ENCODE results near the gene GTPBP3. TPM values are rescaled to one million over a fixed set of nuclear protein-coding genes. Genes with fewer than 3 reads are reported as not detected.
A peak's percentile ranks its signal among the peaks of the same experiment; 100 is the strongest.

GTPBP3 gene
- total and polyA plus RNA-seq, 9 of the 15 experiments (the other 6 are each of a cell fraction or from before 2014, with no cell fraction given), result 4.9 to 124 (median 22.6) TPM

DNA sequence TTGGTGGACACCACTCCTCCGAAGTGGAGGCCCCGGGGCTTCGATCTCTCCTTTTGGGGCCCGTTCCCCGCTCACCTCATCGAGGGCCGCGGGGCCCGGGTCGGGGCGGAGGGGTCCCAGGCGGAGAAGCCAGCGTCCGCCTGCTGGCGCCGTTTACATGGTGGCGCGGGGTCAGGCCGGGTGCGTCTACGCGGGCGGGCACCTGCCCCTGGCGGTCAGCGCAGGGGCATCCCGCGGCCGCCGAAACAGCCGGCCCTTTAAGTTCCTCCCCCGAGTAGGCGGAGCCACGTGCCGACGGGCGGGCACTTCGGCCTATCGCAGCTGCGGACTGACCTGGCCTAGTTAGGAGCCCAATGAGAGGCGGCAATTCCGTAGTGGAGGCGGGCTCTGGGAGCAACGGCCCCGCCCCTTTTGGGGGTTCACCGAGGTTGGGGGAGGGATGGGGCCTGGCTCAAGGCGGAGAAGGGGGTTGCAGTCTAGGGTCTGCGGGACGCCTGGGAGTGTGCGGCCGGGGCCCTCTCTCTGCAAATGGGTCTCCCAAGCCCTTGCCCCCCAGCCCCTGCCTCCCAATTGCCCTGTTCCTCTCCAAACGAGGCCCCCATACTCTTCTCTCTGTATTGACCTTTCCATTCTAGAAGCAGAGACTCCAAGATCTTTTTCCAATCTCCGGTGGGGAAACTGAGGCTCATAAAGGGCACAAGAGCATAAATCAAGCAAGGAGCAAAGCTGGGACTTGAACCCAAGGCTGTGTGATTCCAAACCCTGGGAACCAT is 34.0 kb upstream of the GTPBP3 start, which contains the start of gene ABHD8 (continued):
- TF ChIP-seq, protein P1, sequence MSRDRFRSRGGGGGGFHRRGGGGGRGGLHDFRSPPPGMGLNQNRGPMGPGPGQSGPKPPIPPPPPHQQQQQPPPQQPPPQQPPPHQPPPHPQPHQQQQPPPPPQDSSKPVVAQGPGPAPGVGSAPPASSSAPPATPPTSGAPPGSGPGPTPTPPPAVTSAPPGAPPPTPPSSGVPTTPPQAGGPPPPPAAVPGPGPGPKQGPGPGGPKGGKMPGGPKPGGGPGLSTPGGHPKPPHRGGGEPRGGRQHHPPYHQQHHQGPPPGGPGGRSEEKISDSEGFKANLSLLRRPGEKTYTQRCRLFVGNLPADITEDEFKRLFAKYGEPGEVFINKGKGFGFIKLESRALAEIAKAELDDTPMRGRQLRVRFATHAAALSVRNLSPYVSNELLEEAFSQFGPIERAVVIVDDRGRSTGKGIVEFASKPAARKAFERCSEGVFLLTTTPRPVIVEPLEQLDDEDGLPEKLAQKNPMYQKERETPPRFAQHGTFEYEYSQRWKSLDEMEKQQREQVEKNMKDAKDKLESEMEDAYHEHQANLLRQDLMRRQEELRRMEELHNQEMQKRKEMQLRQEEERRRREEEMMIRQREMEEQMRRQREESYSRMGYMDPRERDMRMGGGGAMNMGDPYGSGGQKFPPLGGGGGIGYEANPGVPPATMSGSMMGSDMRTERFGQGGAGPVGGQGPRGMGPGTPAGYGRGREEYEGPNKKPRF (IDR thresholded peaks at IDR 0.05; ENCODE audit: low read depth, low read length), result no peak
- TF ChIP-seq KLF1 (tag; IDR thresholded peaks at IDR 0.05), result no peak
- TF ChIP-seq, protein P2, sequence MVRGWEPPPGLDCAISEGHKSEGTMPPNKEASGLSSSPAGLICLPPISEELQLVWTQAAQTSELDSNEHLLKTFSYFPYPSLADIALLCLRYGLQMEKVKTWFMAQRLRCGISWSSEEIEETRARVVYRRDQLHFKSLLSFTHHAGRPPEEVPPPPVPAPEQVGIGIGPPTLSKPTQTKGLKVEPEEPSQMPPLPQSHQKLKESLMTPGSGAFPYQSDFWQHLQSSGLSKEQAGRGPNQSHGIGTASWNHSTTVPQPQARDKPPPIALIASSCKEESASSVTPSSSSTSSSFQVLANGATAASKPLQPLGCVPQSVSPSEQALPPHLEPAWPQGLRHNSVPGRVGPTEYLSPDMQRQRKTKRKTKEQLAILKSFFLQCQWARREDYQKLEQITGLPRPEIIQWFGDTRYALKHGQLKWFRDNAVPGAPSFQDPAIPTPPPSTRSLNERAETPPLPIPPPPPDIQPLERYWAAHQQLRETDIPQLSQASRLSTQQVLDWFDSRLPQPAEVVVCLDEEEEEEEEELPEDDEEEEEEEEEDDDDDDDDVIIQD (CRISPR knock-in tag; IDR thresholded peaks at IDR 0.05), result no peak
- TF ChIP-seq SMARCE1 (IDR thresholded peaks at IDR 0.05), result no peak
- TF ChIP-seq HMGN3 (IDR thresholded peaks at IDR 0.05; ENCODE audit: borderline replicate concordance, extremely low read depth, insufficient read length, low read depth, low read length), result peak; percentile 68
- TF ChIP-seq, protein P3, sequence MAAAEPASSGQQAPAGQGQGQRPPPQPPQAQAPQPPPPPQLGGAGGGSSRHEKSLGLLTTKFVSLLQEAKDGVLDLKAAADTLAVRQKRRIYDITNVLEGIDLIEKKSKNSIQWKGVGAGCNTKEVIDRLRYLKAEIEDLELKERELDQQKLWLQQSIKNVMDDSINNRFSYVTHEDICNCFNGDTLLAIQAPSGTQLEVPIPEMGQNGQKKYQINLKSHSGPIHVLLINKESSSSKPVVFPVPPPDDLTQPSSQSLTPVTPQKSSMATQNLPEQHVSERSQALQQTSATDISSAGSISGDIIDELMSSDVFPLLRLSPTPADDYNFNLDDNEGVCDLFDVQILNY (CRISPR knock-in tag; IDR thresholded peaks at IDR 0.05), result no peak
- no peak for TF ChIP-seq BCL6 (CRISPR knock-in tag; IDR thresholded peaks at IDR 0.05)
- TF ChIP-seq ZNF780A (CRISPR knock-in tag; IDR thresholded peaks at IDR 0.05), result no peak
- TF ChIP-seq NCOA4 (IDR thresholded peaks at IDR 0.05; ENCODE audit: partially characterized antibody), result no peak
- TF ChIP-seq DIDO1 (tag; IDR thresholded peaks at IDR 0.05; ENCODE audit: low read depth), result no peak
- TF ChIP-seq FIP1L1 (IDR thresholded peaks at IDR 0.05; ENCODE audit: low read depth, low read length, poor library complexity, severe bottlenecking), result peak; percentile 64
- TF ChIP-seq, protein P4, sequence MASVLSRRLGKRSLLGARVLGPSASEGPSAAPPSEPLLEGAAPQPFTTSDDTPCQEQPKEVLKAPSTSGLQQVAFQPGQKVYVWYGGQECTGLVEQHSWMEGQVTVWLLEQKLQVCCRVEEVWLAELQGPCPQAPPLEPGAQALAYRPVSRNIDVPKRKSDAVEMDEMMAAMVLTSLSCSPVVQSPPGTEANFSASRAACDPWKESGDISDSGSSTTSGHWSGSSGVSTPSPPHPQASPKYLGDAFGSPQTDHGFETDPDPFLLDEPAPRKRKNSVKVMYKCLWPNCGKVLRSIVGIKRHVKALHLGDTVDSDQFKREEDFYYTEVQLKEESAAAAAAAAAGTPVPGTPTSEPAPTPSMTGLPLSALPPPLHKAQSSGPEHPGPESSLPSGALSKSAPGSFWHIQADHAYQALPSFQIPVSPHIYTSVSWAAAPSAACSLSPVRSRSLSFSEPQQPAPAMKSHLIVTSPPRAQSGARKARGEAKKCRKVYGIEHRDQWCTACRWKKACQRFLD (CRISPR knock-in tag; IDR thresholded peaks at IDR 0.05), result peak; percentile 42; the same call in 1 of the 2 replicates
- TF ChIP-seq ZNF253 (CRISPR knock-in tag; conservative IDR thresholded peaks at IDR 0.05), result no peak
- no peak for TF ChIP-seq TAL1 (IDR thresholded peaks at IDR 0.05)
- TF ChIP-seq RFX7 (CRISPR knock-in tag; IDR thresholded peaks at IDR 0.05), result no peak
- TF ChIP-seq HNRNPUL1 (IDR thresholded peaks at IDR 0.05; ENCODE audit: low read length), result no peak
- no peak for TF ChIP-seq CBX8 (IDR thresholded peaks at IDR 0.05; ENCODE audit: borderline replicate concordance, extremely low read depth, low read depth, low read length, poor library complexity, severe bottlenecking)
- no peak for TF ChIP-seq TGIF2 (CRISPR knock-in tag; IDR thresholded peaks at IDR 0.05)
- peak; percentile 90 for TF ChIP-seq HNRNPL (IDR thresholded peaks at IDR 0.05; ENCODE audit: low read depth, low read length)
- TF ChIP-seq, protein P5, sequence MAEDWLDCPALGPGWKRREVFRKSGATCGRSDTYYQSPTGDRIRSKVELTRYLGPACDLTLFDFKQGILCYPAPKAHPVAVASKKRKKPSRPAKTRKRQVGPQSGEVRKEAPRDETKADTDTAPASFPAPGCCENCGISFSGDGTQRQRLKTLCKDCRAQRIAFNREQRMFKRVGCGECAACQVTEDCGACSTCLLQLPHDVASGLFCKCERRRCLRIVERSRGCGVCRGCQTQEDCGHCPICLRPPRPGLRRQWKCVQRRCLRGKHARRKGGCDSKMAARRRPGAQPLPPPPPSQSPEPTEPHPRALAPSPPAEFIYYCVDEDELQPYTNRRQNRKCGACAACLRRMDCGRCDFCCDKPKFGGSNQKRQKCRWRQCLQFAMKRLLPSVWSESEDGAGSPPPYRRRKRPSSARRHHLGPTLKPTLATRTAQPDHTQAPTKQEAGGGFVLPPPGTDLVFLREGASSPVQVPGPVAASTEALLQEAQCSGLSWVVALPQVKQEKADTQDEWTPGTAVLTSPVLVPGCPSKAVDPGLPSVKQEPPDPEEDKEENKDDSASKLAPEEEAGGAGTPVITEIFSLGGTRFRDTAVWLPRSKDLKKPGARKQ (CRISPR knock-in tag; IDR thresholded peaks at IDR 0.05), result no peak
